GM18507 (cell line): ENCODE measurements around the gene ASAP2.

Source experiments
- DNase-seq: peaks from one replicate; pipeline ENCODE4 v3.0.0; 2011; ENCODE audit warnings: low read depth; ENCODE audit not compliant: insufficient read length; ENCODE audit errors: extremely low spot score
- FAIRE-seq: peaks from 2 replicates; lab custom pipeline; 2011; peaks lifted over from hg19 to GRCh38; lab: Jason Lieb, UNC

The ASAP2 gene

DNA sequence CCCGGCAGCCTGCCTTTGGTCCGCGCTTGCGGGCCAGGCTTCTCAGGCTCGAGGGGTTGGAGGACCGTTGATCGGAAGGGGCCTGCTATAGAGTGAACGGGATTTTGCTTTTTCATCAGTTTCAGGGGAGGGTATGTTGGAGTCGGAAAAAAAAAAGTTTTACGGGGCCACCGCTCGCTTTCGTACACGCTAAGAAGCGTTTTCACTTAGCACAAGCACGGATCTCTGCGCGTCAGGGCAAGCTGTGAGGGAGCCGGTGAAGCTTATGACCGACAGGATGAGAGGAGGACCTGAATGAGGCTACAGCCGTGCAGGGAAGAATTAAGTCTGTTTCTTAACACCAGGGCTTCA is 217.3 kb downstream of the ASAP2 start:
- DNase-seq: no peak
- peak; percentile 15 for FAIRE-seq

- no peak for FAIRE-seq
- DNase-seq: no peak
Measured at GRCh38 chr2:9424447-9425164, 218.0 kb downstream of the ASAP2 start.

DNA sequence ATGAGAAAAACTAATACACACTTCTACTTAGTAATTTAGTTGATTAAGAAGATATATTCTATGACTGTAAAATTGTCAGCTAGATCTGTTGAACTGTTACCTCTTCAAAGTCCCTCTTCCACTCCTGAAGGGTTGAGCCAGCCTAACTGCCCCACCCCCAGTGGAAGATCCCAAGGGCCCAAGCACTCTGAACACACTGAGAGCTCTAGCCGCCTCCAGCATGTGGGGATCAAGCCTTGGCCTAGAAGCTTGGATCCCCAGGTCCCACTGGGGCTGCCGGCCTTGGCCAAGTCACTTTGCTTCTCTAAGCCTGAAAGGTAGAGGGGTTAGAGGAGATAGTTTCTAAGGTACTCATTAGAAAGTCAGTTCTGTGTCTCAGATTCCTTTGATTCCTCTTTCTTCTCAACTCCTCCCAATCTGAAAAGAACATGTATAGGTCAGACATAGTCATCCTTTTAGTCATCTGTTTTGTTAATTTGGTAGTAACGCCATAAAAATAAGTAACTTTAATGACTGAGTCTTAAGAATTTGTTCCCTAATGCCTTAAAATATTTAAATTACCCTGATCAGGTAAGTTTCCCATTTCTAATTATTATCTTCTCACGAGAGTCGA is 222.5 kb downstream of the ASAP2 start:
- FAIRE-seq: no peak

GRCh38 chr2:9430316-9431293 is 224.0 kb downstream of the ASAP2 start:
- no peak for DNase-seq
- FAIRE-seq: no peak

More for the DNA sequence above, 222.5 kb downstream of the ASAP2 start:
- DNase-seq: no peak

GRCh38 chr2:9434489-9434888 is 227.9 kb downstream of the ASAP2 start:
- DNase-seq: no peak
- no peak for FAIRE-seq

DNA sequence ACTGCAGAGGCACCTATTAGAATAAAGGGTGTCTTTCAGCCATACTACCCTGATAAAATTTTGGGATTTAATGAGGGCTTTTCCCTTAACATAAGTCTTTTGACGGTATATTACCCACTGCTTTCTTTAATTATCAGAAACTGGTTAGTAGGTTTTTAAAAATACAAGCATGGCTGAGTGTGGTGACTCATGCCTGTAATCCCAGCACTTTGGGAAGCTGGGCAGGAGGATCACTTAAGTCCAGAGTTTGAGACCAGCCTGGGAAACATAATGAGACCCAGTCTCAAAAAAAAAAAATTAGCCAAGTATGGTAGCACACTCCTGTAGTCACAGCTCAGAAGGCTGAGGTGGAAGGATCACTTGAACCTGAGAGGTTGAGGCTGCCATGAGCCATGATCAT is 232.9 kb downstream of the ASAP2 start:
- FAIRE-seq: no peak
- no peak for DNase-seq

- FAIRE-seq (no peak), DNase-seq (no peak)
Measured at GRCh38 chr2:9440058-9440727, 233.6 kb downstream of the ASAP2 start.

GRCh38 chr2:9441556-9441955 is 234.9 kb downstream of the ASAP2 start:
- FAIRE-seq (no peak), DNase-seq (no peak)

DNA sequence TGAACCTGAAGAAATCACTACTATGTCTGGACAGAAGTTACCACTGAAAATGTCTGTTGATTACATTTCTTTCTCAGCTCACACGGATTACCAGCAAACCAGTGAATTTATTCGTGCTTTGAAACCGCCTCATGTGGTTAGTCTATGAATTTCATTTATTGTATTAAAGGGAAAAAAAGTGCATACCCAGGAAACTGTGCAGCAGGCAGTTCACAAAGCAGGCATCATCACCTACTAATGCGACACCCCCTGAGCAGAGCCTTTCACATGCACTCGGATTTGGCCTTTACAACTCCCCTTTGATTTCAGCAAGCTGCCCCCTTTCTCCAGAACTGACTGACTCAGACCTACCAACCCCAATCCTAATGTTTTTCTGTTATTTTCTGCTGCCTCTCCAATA is 236.9 kb downstream of the ASAP2 start:
- DNase-seq (no peak), FAIRE-seq (no peak)

DNA sequence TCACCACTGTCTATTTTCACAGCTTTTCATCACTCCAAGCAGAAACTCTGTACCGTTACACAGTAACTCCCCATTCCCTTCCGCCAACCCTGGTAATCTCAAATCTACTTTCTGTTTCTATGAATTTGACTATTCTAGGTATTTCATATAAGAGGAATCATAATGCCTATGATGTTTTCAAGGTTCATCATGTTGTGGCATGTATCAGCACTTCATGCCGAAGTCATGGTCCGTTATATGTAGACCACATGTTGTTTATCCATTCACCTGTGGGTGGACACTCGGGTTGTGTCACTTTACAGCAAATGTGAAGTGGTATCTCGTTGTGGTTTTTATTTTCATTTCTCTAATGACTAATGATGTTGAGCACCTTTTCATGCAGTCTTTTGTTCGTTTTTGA is 238.5 kb downstream of the ASAP2 start:
- DNase-seq (no peak), FAIRE-seq (no peak)

DNA sequence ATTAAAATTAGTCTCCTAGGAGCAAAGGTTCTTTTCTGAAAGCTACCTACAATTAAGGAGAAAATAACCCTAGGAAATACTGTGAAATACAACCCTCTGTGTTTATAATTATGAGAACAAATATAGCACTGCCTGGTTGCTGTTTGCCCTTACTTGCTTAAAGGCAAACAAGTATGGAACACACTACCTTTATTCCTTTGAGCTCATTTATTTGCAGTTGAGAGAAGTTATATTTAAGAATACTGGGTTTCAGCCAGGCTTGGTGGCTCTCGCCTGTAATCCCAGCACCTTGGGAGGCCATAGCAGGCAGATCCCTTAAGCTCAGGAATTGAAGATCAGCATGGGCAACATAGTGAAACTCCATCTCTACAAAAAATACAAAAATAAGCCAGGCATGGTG is 244.6 kb downstream of the ASAP2 start:
- FAIRE-seq: no peak
- DNase-seq: no peak
